ENCODE results near the gene XRCC1.
"Not testable (repeated sequence)": the region's sequence is repeated elsewhere in the genome, so short reads cannot be mapped to it uniquely, and the experiment has no call there.

Gene XRCC1

DNA sequence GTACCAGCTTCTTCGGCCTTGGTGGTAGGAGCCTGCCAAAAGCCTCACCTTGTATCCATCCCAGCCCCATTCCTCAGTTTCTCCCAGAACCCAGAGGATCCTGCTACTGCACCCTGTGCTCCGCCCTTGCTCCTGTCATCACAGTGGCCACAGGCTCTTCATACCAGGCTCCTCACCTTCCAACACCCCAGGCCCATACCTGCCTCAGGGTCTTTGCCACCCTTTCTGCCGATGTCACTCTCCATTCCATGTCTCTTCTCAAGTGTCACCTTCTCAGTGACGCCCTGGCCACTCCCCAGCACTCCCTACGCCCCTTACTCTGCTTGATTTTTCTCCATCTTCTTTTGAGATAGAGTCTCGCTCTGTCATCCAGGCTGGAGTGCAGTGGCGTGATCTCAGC, 34.5 kb upstream of the XRCC1 start:
- H3K27ac ChIP-seq = no peak overlapping the region
- TF ChIP-seq, protein P1, sequence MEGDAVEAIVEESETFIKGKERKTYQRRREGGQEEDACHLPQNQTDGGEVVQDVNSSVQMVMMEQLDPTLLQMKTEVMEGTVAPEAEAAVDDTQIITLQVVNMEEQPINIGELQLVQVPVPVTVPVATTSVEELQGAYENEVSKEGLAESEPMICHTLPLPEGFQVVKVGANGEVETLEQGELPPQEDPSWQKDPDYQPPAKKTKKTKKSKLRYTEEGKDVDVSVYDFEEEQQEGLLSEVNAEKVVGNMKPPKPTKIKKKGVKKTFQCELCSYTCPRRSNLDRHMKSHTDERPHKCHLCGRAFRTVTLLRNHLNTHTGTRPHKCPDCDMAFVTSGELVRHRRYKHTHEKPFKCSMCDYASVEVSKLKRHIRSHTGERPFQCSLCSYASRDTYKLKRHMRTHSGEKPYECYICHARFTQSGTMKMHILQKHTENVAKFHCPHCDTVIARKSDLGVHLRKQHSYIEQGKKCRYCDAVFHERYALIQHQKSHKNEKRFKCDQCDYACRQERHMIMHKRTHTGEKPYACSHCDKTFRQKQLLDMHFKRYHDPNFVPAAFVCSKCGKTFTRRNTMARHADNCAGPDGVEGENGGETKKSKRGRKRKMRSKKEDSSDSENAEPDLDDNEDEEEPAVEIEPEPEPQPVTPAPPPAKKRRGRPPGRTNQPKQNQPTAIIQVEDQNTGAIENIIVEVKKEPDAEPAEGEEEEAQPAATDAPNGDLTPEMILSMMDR (conservative IDR thresholded peaks at IDR 0.05) = no peak
- no peak for TF ChIP-seq ZFX (IDR thresholded peaks at IDR 0.05)

DNA sequence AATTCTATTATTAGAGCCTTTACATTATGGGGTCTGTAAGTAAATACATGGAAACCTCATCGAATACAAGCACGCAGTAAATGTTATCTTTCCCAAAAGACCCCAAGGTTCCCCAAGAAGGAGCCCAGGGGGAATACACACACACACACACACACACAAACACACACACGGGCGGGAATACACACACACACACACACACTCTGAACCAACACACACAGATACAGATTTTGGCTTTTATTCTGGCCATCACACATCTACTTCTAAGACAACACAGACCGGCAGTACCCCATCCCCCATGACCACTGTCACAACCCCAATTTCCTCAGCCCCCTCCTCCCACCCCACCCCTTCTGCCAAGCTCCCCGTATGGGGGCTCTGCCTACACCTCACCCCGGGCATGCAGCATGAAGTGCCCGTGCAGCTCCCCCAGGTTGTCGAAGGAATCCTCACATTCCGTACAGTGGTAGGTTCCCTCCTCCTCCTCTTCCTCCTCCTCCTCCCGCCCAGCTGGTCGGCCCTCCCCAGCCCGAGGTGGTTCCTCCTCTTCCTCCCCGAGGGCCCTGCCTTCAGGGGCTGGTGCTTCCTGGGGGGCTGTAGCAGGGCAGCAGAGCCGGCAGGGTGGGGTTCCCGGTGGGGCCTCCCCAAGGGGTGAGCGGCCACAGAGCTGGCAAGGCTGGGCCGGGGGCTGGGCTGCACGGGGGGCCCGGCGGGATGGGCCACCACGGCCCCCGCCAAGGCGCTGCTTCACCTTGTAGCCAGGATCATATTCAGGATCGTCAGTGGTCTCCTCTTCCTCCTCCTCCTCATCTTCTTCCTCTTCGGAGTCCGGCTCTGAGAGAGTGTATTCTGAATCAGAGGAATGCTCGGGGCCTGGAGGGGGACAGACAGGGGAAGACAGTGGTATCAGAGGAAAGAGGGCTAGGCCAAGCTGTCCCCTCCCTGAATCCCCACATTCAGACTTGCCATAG, 32.2 kb upstream of the XRCC1 start:
- TF ChIP-seq, protein P1 (conservative IDR thresholded peaks at IDR 0.05) = no peak
- TF ChIP-seq ZFX (IDR thresholded peaks at IDR 0.05) = no peak
- no peak overlapping the region for H3K27ac ChIP-seq

GRCh38 chr19:43606569-43607229, 31.4 kb upstream of the XRCC1 start:
- H3K27ac ChIP-seq = no peak overlapping the region
- TF ChIP-seq, protein P1 (conservative IDR thresholded peaks at IDR 0.05) = no peak
- TF ChIP-seq ZFX (IDR thresholded peaks at IDR 0.05) = no peak

- TF ChIP-seq, protein P1 (conservative IDR thresholded peaks at IDR 0.05) = no peak
- no peak for TF ChIP-seq ZFX (IDR thresholded peaks at IDR 0.05)
- H3K27ac ChIP-seq = no peak overlapping the region
Measured at GRCh38 chr19:43605875-43606568, 30.7 kb upstream of the XRCC1 start.

GRCh38 chr19:43600326-43600725, 25.0 kb upstream of the XRCC1 start:
- H3K27ac ChIP-seq = not testable (repeated sequence)

GRCh38 chr19:43599635-43600295, 24.4 kb upstream of the XRCC1 start:
- no peak overlapping the region for H3K27ac ChIP-seq
- TF ChIP-seq, protein P1 (conservative IDR thresholded peaks at IDR 0.05) = no peak
- TF ChIP-seq ZFX (IDR thresholded peaks at IDR 0.05) = no peak

DNA sequence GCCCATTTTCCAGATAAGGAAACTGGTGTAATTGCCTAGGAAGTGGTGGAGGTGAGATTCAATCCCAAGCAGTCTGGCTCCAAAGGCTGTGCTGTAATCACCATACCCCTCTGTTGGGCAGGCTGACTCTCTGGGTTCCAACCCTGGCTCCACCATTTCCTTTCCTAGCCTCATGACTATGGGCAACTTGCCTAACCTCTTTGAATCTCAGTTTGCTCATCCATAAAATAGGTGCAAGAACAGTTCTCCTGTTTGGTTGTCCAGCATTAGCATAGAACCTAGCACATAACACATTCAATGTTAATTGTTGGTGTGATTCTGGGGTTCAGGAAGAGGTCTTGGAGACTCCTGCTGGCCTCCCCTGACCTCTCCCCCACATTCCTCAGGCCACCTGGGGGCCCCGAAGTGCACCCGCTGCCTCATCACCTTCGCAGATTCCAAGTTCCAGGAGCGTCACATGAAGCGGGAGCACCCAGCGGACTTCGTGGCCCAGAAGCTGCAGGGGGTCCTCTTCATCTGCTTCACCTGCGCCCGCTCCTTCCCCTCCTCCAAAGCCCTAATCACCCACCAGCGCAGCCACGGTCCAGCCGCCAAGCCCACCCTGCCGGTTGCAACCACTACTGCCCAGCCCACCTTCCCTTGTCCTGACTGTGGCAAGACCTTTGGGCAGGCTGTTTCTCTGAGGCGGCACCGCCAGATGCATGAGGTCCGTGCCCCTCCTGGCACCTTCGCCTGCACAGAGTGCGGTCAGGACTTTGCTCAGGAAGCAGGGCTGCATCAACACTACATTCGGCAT, 23.3 kb upstream of the XRCC1 start:
- no peak overlapping the region for H3K27ac ChIP-seq

More for the DNA sequence above, 23.3 kb upstream of the XRCC1 start:
- TF ChIP-seq ZFX (IDR thresholded peaks at IDR 0.05) = no peak
- TF ChIP-seq, protein P1 (conservative IDR thresholded peaks at IDR 0.05) = no peak

Data from C4-2B (cell line).